Spinal cord (tissue), 10 donors: Measurements from ENCODE around the gene SLC25A1. TPM values are rescaled to one million over a fixed set of nuclear protein-coding genes. Genes with fewer than 3 reads are reported as not detected.

ENCODE experiments used
- DNase-seq, 6 donors: peaks; one replicate each; pipeline versions ENCODE4 v3.0.0 to v3.0.0-alpha.2; 2013 to 2015; ENCODE audit warnings: low spot score in 6 of 6, low read depth in 4 of 6
- H3K27ac ChIP-seq: one replicate; pipeline ENCODE4 v1.5.1; 2013; ENCODE audit warnings: low read depth, low read length, control low read depth
- H3K27me3 ChIP-seq: one replicate; pipeline ENCODE4 v1.6.1; 2013; ENCODE audit warnings: low read length; ENCODE audit not compliant: control insufficient read depth, insufficient read depth
- H3K36me3 ChIP-seq: one replicate; pipeline ENCODE4 v1.6.1; 2013; ENCODE audit warnings: low read length; ENCODE audit not compliant: control insufficient read depth, insufficient read depth
- H3K4me1 ChIP-seq: one replicate; pipeline ENCODE4 v1.6.1; 2013; ENCODE audit warnings: low read length; ENCODE audit not compliant: control insufficient read depth, insufficient read depth
- H3K4me3 ChIP-seq: one replicate; pipeline ENCODE4 v1.5.1; 2013; ENCODE audit warnings: low read depth, low read length, control low read depth
- H3K9me3 ChIP-seq: one replicate; pipeline ENCODE4 v1.6.1; 2013; ENCODE audit warnings: low read length; ENCODE audit not compliant: control insufficient read depth, insufficient read depth
- WGBS: methylation state at CpG from one replicate; pipeline ENCODE4 v1.1.5; 2013; ENCODE audit warnings: missing lambda C conversion rate; ENCODE audit not compliant: insufficient coverage; 5-methylcytosine and 5-hydroxymethylcytosine counted together
- polyA plus RNA-seq, 2 donors: library from polyadenylated mRNA; unstranded; fragments of 120-200 nt; gene quantifications; one replicate each; pipeline ENCODE4 v1.2.1, GENCODE V29; 2013; ENCODE audit not compliant: insufficient read length in 2 of 2
- total RNA-seq, 2 donors: library from RNA; depleted of rRNA in 1 of 2; stranded (reverse); fragments of 120-200 nt in 1 of 2; fragments of >200 nt in 1 of 2; gene quantifications; one replicate each; pipeline versions ENCODE4 v1.2.3 to v1.2.4, GENCODE V29; 2013 to 2014
- donor health status: healthy.

The SLC25A1 gene
- total and polyA plus RNA-seq, 4 donors = 31.4 to 107 (median 82.7) TPM

GRCh38 chr22:19133561-19133960, 45.0 kb downstream of the SLC25A1 start:
- Histone ChIP-seq H3K9me3 (no peaks in the 10 kb centered on the region), H3K27ac (no peak overlapping the region), H3K4me1 (no peaks in the 10 kb centered on the region), H3K4me3 (no peak overlapping the region), H3K36me3 (peaks cover 78% of the 10 kb centered on the region), H3K27me3 (no peaks in the 10 kb centered on the region)
- DNase-seq = no peak
- 95% methylated on average over 12 of the region's 13 CpGs for WGBS

- Histone ChIP-seq H3K4me1 (no peaks in the 10 kb centered on the region), H3K9me3 (no peaks in the 10 kb centered on the region), H3K36me3 (peaks cover 71% of the 10 kb centered on the region), H3K4me3 (no peak overlapping the region), H3K27ac (no peak overlapping the region), H3K27me3 (no peaks in the 10 kb centered on the region)
- WGBS = 93% methylated on average over 7 of the region's 9 CpGs
- no peak for DNase-seq
Measured at GRCh38 chr22:19132693-19133400, 45.7 kb downstream of the SLC25A1 start.

GRCh38 chr22:19132153-19132552, 46.4 kb downstream of the SLC25A1 start:
- peaks cover 64% of the 10 kb centered on the region for H3K36me3 ChIP-seq
- no peak overlapping the region for H3K27ac ChIP-seq
- no peak for DNase-seq

GRCh38 chr22:19131685-19132015, 46.9 kb downstream of the SLC25A1 start:
- Histone ChIP-seq H3K9me3 (no peaks in the 10 kb centered on the region), H3K4me1 (no peaks in the 10 kb centered on the region), H3K27me3 (no peaks in the 10 kb centered on the region), H3K4me3 (no peak overlapping the region), H3K27ac (no peak overlapping the region), H3K36me3 (peaks cover 59% of the 10 kb centered on the region)
- 98% methylated on average over 19 of the region's 19 CpGs for WGBS
- DNase-seq = no peak

More at GRCh38 chr22:19132153-19132552, 46.4 kb downstream of the SLC25A1 start:
- no peak overlapping the region for H3K4me3 ChIP-seq
- no peaks in the 10 kb centered on the region for H3K4me1 ChIP-seq
- no peaks in the 10 kb centered on the region for H3K27me3 ChIP-seq
- 92% methylated on average over 19 of the region's 20 CpGs for WGBS
- no peaks in the 10 kb centered on the region for H3K9me3 ChIP-seq

GRCh38 chr22:19130959-19131684, 47.4 kb downstream of the SLC25A1 start, which contains the start of gene TSSK2:
TSSK2 (plus strand) TSS chr22:19131308; CDS start chr22:19131400, 92 bp downstream.
- Histone ChIP-seq H3K27me3 (no peaks in the 10 kb centered on the region), H3K4me1 (no peaks in the 10 kb centered on the region), H3K36me3 (peaks cover 54% of the 10 kb centered on the region), H3K9me3 (no peaks in the 10 kb centered on the region), H3K27ac (no peak within 1 kb of the TSS), H3K4me3 (no peak within 1 kb of the TSS)
- no peak for DNase-seq
- WGBS = 79% methylated on average over 27 of the region's 27 CpGs

- Histone ChIP-seq H3K9me3 (no peaks in the 10 kb centered on the region), H3K27me3 (no peaks in the 10 kb centered on the region), H3K27ac (no peak overlapping the region), H3K4me3 (no peak overlapping the region), H3K4me1 (no peaks in the 10 kb centered on the region), H3K36me3 (peaks cover 45% of the 10 kb centered on the region)
- no peak for DNase-seq
- WGBS = 82% methylated on average over 8 of the region's 8 CpGs
Measured at GRCh38 chr22:19129871-19130270, 48.7 kb downstream of the SLC25A1 start.

- no peak overlapping the region for H3K27ac ChIP-seq
- H3K4me3 ChIP-seq = no peak overlapping the region
- 86% methylated on average over 7 of the region's 7 CpGs for WGBS
- DNase-seq = no peak
- no peaks in the 10 kb centered on the region for H3K9me3 ChIP-seq
- H3K4me1 ChIP-seq = no peaks in the 10 kb centered on the region
- H3K27me3 ChIP-seq = no peaks in the 10 kb centered on the region
- H3K36me3 ChIP-seq = peaks cover 38% of the 10 kb centered on the region
Measured at GRCh38 chr22:19128946-19129727, 49.4 kb downstream of the SLC25A1 start.

- DNase-seq = no peak
- H3K9me3 ChIP-seq = no peaks in the 10 kb centered on the region
- peaks cover 2% of the 10 kb centered on the region for H3K4me1 ChIP-seq
- no peaks in the 10 kb centered on the region for H3K27me3 ChIP-seq
- 80% methylated on average over 7 of the region's 7 CpGs for WGBS
- H3K27ac ChIP-seq = no peak overlapping the region
- H3K4me3 ChIP-seq = no peak overlapping the region
- H3K36me3 ChIP-seq = peaks cover 27% of the 10 kb centered on the region
Measured at GRCh38 chr22:19128009-19128401, 50.5 kb downstream of the SLC25A1 start.

GRCh38 chr22:19127329-19128008, 51.1 kb downstream of the SLC25A1 start:
- H3K4me3 ChIP-seq = no peak overlapping the region
- H3K27me3 ChIP-seq = no peaks in the 10 kb centered on the region
- peaks cover 6% of the 10 kb centered on the region for H3K4me1 ChIP-seq
- H3K27ac ChIP-seq = no peak overlapping the region
- H3K36me3 ChIP-seq = peaks cover 21% of the 10 kb centered on the region
- H3K9me3 ChIP-seq = no peaks in the 10 kb centered on the region
- WGBS = 93% methylated on average over 16 of the region's 16 CpGs
- no peak for DNase-seq
